Activated CD8-positive, alpha-beta memory T cell treated with anti-CD3 and anti-CD28 coated beads for 48 hours (primary cell): ENCODE data around the gene KLHL29.

Experiments
- DNase-seq, 3 experiments: peaks; one replicate each; pipeline ENCODE4 v3.0.0-alpha.2; 2020; ENCODE audit warnings: low read depth in 2 of 3, low spot score in 2 of 3

Gene KLHL29

DNA sequence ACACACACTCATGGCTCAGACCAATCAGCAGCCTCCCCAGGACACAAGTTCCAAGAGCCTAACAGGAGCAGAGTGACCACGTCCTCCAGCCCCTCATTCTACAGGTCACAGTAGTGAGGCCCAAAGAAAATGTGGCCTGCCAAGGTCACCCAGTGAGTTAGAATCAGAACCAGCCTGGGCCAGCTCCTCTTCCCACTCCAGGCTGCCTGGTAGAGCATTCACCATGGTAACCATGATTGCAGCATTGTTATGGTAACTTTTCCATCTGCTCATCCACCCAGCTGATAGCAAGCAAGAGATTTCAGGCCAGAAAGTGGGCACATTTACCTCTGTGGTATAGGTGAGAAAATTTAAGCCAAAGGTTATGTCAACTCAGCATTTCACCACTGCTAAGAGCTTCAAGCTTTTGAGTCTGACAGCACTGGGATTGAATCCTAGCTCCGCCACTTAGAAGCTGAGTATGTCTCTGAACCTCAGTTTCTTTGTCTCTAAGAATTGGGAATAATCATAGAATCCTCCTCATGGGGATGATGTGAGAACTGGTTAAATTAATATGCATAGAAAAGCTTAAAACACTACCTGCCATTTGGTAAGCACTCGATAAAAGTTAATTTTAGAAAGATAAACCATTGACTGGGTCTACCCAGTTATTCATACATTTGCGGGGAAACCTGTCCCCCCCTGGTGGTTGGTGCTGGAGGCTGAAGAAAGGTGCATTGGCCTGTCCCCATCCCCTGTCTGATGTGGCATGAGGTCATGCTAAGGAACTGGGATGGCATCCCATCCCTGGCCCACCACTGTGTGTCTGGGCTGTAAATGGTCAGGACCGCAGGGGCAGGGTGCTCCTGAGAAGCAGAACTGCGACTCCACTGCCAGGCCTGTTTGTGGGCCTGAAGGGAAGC lies 181.5 kb downstream of the KLHL29 start:
- no peak for DNase-seq

GRCh38 chr2:23567161-23567756 lies 182.3 kb downstream of the KLHL29 start:
- DNase-seq: no peak

GRCh38 chr2:23568211-23568610 lies 183.2 kb downstream of the KLHL29 start:
- no peak for DNase-seq

DNA sequence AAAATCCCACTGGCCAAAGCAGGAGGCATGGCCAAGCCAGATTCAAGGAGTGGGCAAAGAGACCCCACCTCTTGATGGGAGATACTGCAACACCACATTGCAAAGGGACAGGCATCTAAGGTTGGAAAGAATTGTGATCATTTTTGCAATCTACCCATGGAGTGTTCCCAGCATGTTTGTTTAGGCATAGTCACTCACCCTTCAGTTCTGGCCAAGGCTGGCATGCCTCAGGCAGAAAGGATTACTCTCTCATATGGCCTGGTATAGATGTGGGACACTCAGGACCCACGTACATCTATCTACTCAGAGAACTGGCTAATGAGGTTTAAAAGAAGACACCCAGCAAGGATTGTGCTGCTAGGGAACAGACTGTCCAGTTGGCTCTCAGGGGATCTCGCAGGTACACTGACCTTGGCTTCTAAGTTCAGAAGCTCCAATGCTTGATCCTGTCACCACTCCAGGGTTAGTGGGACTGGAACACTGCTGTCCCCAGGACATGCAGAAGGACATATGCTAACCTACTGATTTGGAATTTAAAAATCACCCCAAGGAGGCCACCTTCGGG lies 183.7 kb downstream of the KLHL29 start:
- no peak for DNase-seq

GRCh38 chr2:23569761-23570365 lies 184.9 kb downstream of the KLHL29 start:
- DNase-seq: no peak

DNA sequence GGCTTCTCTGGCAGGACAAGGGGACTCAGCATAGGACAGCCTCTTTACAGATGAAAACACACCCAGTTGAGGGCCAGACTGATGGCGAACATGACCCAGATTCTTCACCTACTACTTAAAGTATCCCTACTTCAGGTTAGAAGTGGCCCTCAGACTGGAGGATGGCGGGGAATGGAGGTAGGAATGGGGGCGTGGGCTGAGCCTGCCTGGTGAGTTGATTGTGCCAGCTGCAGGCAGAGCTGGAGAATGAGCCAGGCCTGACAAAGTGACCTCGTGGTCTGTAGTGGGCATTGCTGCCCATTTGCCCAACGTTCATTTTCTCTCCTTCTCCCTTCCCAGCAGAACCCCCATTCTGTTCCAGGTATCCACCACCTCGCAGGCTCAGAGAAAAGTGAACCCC lies 186.1 kb downstream of the KLHL29 start:
- DNase-seq: no peak

- DNase-seq: no peak
Observed at GRCh38 chr2:23571527-23572282, 186.7 kb downstream of the KLHL29 start.

DNA sequence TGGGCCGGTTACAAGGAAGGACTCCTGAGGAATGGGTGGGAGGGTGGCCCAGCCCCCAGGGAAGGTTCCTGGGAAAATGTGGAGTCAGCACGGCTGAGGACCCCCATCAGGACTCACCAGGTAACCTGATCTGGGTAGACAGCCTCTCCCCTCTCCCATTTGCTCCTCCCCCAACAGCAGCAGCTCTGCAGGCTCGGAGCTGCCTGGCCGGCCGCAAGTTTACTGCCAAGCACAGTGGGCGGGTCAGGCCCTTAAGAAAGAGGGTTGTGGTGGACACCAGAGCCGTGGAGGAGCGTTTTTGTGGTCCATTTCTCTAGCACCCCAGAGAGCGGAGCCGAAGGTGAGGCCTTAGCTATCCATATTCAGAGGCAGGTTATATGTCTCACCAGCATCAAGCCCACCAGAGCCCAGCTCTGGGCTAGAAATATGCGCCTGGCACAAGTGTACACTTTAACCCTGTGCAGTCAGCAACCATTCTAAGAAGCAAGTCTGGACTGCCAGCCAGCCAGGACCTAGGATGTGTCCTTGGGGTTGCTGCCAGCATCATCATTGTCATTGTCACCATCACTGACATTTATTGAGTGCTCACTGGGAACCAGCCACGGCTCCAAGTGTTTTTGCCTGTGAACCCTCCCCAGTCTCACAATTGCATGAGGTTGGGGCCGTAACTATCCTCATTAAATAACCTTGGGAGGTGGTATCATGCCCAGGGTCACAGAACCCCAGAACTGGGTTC lies 190.1 kb downstream of the KLHL29 start:
- no peak for DNase-seq

- no peak for DNase-seq
Observed at GRCh38 chr2:23578964-23579671, 194.1 kb downstream of the KLHL29 start.

DNA sequence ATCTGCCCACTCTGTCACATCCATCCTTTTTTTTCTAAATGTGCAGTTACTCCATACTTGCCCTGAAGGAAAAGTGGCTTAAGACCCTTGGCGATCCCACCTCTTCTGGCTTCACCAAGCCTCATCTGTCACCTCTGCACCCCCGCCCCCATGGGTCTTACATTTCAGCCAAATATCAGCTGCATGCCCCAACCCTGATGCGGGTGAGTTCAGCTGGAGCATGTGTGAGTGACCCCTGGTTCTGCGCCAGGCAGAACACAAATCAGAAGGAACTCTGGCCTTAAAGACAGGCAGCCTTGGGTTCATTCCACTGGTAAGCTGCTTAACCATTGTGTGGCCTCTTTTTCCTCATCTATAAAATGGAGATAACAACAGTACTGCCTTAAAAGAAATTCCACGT lies 194.7 kb downstream of the KLHL29 start:
- no peak for DNase-seq

DNA sequence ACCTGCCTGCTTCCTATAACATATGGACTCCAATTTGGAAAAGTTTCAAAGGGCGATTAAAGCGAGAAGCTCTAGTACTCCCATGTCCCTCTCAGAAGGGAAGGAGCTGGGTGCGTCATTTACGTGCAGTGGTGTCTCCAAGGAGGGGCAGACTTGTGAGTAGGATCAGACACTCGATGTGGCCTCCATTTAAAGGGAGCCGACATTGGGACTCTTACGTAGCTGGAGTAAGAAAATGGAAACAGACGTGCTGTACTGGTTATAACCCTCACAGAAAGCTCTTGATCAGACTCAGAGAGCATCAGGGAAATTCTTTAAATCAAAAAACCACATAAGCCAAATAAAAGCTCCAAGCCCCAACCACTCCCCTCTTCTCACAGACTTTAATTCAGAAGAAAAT lies 198.5 kb downstream of the KLHL29 start:
- DNase-seq: no peak

DNA sequence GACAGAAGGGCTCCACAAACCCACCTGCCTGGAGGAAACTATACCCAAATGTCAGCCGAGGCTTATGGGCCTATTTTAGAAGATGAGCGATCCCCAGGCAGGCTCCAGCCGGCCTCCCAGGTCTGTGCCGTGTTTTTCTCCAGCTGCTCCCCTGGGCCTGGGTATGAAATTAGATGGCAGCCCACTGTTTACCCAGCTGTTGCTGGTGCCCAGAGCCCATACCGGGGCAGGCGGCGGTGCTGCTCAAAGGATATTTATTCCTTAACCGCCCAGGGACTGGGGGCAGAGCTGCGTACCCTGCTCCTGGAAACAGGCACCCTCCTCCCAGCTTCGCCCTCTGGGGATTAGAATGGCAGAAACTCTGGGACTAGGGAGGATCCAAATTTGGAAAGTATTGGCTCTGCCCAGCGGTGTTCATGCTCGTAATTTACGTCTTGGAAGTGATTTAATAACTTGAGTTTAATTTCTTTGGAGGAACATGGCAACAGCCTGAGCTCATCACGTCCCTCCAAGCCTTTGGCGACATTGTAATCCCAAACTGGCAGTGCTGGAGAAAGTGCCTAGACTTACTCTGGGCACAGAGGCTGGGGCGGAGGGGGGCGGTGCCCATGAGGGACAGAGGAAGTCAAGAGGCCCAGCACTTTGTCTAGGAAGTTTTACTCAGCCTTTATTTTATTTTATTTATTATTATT lies 199.2 kb downstream of the KLHL29 start:
- no peak for DNase-seq

DNA sequence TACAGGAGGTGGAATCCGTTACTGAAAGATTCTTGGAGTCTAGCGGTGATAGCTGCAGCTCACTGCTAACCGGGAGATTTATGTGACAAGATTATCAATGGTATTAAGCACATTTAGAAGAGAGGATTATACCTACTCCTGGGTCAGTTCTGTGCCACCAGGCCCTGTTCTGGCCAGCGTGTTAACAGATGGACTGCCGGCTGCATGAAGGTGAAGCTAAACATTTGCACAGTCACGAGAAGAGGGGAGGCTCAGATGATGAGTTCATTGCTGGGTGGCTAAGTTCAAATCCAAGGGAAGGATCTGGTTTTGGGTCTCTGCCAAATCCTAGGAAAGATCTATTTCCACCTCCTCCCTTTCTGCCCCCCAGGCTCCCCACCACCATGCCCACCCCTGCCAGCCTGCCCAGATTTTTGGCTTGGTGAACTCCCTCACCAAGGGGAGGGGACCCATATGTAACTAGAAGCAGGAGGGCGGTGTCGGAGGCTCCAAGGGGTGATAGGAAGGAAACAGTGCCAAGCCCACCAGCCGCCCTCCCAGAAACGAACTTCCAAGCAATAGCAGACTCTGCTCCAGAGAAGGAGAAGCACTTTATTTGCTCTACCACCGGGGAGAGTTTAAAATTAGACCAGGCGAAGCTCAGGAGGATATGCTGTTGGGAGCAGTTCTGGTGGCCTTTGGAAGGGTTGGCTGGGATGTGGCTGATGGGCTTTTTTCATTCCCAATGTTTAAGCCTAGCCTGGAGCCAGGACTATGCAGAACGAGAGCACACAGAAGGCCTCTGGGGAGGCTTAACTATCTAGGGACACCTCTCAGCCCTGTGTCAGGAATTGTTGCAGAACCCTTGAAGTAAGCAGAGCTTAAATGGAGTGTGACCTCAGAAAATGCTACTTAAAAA lies 200.5 kb downstream of the KLHL29 start:
- DNase-seq: no peak

GRCh38 chr2:23586741-23587306 lies 201.8 kb downstream of the KLHL29 start:
- DNase-seq: no peak

- DNase-seq: no peak
Observed at GRCh38 chr2:23587341-23587880, 202.4 kb downstream of the KLHL29 start.

- no peak for DNase-seq
Observed at GRCh38 chr2:23588106-23588505, 203.1 kb downstream of the KLHL29 start.

- DNase-seq: no peak
Observed at GRCh38 chr2:23588508-23589201, 203.7 kb downstream of the KLHL29 start.
